HG03280 (cell line): ENCODE data around the gene PLXNA1.

ENCODE experiments used
- ATAC-seq: cut with Tn5 transposase; IDR thresholded peaks from one replicate; pipeline ENCODE4 v1.9.1; 2021; ENCODE audit warnings: mild to moderate bottlenecking, moderate library complexity; ENCODE audit not compliant: unreplicated experiment

Gene PLXNA1

DNA sequence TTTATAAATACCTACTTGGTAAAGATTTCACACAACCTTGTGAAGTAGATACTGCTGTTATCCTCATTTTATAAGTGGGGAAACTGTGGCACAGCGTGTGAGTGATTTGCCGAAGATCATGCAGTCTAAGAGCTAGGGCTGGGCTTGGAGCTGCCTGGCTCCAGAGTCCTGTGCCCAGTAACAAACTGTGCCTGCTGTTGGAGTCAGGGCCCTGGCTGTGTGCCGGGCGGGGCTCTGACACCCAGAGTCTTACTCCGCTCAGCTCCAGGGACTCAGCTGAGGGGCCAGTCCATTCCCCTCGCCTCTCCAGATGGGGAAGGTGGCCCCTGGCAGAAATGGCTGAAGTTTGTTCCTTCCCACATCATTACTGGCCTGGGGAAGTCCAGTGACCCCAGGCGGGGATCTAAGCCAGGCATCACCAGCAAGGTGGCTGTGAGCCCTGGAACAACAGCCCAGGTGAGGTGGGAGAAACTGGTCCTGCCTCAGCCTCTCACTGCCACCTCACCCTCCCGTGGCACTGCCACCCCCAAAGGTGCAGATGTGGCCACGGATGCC, 17.3 kb upstream of the PLXNA1 start:
- no peak for ATAC-seq

DNA sequence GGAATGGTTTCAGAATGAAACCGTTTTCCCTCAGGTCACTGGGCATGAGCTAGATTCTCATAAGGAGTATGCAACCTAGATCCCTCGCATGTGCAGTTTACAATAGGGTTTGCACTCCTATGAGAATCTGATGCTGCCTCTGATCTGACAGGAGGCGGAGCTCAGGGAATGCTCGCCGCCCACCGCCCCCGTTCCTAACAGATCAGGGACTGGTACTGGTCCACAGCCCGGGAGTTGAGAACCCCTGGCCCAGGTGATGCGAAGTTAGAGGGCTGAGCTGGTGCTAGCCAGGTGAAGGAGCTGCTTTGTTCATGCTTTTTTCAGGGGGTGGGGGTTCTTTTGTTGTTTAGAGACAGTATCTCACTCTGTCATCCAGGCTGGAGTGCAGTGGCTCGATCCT, 15.5 kb upstream of the PLXNA1 start:
- ATAC-seq, result no peak

DNA sequence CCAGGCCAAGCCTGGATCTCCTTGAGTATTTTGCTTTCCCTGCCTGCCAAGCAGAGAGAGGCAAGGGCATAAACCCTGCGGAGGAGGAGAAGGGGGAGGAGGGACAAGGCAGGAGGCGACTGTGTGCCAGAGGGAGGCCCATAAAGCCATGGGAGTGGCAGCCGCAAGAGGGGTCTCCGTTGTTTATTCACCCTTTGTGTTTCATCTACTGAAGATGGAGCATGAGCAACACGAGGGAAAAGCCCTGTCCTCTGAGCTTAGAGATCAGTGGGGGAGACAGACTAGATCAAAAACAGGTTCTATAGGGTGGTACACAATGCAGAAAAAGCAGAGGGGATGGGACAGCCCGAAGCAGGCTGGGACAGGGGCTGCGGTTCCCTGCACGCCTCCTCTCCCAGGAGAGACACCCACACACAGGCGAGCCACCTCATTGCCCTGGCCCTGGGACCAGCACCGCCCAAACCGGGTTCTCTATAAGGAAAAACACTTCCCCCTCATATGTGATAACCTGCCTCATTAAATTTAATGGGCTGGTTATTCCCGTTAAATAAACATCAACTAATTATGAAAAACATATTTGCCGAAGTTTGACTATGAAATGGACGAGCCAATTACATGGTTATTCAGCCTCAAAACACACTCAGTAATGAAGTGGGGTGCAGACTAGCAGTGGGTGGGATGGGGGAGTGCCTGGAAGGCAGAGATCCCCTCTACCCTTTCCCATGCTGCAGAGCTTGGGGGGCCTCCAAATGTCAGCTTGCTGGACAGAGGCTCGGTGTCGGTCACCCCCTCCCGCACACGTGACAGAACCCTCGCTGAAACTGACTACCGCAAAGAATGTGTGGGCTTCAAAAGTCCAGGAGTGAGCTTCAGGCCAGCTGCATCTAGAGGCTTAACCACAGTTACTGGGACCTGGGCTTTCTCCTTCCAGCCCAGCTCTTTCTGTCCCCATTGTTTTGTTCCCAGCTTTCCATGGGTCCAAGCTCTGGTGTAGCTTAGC, 14.2 kb upstream of the PLXNA1 start:
- ATAC-seq, result no peak

DNA sequence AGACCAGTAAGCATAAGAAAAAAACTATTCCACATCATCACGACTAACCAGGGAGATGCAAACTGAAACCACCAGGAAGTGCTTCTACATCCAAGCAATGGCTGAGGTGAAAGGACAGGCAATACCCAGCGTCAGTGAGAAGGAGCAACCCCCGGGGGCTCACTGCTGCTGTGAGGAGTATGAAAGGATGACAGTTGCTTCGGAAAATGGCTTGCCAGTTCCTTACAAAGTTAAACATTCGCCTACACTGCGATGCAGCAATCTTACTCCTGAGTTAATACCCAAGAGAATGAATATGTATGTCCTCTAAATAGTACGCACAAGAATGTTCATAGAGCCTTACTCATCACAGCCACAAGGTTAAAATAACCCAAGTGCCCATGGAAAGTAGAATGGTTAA, 13.3 kb upstream of the PLXNA1 start:
- ATAC-seq, result no peak

DNA sequence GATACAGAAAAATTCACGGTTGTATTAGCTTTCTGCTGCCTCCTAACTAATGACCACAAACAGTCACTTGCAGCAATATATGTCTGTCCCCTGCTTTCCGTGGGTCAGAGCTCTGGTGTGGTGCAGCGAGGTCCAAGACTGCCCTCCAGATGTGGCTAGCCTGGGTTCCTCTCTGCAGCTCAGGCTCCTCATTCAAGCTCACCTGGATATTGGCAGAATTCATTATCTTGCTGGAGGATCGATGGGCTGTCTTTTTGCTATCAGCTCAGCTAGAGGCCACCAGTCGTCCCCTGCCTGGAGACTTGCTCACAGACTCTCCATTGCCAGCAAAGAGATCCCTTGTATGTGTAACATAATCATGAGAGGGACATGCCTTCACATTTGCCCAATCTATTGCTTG, 12.8 kb upstream of the PLXNA1 start:
- no peak for ATAC-seq

DNA sequence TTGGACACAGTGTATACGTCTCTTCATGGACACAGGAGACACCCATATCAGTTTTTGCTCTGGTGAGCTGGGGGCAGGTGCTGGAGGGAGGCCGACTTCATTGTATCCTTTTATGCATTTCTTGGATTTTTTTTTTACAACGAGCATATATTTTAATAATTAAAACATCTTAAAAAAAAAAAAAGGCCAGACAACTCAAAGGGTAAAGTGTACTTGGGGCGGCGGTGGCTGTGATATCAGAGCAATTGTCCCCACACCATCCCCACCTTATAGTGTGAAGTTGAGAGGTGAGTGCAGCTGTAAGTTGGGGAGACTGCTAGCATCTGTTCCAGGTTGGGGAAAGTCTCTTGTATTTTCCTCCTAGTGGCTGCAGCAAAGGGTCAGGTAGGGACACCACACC, 12.0 kb upstream of the PLXNA1 start:
- ATAC-seq, result no peak

DNA sequence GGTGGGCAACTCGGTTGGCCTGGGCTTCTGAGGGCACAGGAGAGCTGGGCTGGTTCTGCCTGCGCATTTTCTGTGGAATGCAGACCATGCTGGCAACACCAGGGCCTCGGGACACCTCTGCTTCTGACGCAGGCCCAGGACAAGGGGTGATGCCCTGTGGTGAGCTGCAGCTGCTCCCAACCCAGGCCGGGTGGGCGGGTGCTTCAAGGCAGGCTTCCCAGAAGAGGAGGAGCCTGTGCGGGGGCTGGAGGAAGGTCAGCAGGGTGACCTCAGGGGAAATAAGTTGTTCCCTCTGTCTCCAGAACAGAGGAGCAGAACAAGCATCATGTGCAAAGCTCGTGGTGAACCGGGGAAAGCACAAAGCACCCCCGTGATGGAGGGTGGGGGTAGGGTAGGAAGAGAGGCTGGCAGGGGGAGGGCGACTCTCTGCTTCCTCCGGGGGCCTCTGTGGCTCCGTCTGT, 11.0 kb upstream of the PLXNA1 start:
- no peak for ATAC-seq

DNA sequence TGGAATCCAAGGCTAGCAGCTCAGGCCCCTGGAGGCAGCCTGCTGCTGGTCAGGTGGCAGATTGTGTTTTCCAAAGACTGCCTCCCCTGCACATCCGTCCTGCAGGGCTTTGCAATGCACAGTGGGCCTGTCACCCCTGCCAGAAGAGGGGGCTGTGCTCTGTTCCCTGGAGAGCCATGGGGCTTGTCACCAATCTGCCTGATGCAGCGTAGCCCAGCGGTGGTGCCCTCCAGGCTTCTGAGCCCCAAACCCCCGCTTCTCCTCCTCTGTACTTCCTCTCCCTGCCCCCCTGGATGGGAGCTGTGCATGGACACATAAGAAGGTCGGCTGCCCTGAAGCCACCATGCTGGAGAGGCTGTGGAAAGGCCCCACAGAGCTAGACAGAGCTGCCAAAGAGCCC, 10.0 kb upstream of the PLXNA1 start:
- no peak for ATAC-seq

DNA sequence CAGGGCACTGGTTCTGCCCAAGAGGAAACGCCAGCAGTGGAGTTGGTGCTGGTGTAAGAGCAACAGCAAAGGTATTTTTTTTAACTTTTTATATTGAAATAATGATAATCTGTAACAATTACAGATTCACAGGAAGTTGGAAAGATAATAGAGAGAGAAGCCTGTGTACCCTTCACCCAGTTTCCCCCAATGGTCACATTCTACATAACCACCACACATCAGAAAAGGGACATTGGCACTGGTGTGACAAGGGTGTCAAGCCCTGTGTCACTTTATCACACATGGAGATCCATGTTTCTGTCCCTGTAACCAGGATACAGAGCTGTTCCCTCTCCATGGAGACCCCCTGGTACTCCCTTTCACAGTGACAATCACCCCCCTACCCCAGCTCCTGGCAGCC, 9.1 kb upstream of the PLXNA1 start:
- no peak for ATAC-seq

DNA sequence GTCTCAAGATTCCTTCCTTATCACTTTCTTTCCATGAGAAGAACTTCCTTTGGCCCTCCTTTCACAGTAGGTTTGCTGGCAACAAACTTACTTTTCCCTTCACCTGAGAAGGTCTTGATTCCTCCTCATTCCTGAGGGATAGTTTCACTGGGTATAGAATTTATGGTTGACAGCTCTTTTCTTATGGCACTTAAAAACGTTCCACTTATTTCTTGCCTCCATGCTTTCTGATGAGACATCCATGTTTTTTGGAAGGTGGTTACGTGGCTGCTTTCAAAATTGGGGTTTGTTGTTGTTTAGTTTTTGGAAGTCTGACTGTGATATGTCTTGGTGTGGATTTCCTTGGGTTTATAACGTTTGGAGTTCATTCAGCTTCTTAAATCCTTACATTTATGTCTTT, 8.2 kb upstream of the PLXNA1 start:
- no peak for ATAC-seq

DNA sequence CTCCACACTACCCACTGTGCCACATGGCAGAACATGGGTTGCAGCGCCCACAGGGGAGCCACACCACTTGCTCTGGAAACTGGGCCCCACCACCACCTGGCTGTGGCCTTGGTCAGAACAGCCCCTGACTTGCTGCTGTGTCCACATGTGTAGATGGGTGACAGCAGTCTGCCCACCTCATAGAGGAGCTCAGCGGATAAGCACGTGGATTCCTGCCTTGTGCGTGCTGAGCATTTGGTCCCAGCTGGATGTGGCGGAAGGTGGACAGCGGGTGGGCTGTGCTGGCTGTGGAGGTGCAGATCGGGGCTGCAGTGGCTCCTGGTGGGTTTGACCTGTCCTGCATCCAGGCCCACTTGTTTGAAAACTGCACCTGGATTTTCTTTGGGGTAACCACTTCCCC, 6.0 kb upstream of the PLXNA1 start:
- no peak for ATAC-seq

DNA sequence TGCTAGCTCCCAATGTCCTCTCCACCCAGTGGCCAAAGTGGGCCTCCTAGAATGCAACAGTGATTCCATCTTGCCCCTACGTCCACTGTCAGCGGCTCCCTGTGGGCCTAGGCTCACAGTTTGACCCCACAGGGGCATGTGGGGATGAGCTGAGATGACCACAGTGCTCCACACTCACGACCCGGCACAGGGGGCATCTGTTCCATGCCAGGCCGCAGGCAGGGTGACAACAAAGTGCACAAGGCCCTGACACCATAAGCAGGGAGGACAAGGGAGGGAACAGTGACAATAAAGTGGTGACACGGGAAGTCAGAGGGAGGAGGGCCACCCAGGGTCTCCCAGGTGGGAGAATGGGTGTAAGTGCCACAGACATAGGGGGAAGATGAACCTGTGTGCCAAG, 5.1 kb upstream of the PLXNA1 start:
- no peak for ATAC-seq

DNA sequence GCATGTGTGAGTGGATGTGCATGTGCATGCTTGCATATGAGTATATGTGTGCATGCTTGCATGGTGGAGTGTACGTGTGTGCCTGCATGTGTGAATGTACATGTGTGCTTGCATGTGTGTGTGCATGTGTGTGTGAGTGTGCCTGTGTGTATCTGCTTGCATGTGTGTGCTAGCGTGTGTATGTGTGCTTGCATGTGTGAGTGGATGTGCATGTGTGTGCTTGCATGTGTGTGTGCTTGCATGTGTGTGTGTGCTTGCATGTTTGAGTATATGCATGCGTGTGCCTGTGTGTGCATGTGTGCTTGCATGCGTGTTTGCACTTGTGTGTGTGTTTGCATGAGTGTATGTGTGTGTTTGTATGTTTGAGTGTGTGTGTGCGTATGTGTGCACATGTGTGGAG, 4.6 kb upstream of the PLXNA1 start:
- ATAC-seq, result no peak

DNA sequence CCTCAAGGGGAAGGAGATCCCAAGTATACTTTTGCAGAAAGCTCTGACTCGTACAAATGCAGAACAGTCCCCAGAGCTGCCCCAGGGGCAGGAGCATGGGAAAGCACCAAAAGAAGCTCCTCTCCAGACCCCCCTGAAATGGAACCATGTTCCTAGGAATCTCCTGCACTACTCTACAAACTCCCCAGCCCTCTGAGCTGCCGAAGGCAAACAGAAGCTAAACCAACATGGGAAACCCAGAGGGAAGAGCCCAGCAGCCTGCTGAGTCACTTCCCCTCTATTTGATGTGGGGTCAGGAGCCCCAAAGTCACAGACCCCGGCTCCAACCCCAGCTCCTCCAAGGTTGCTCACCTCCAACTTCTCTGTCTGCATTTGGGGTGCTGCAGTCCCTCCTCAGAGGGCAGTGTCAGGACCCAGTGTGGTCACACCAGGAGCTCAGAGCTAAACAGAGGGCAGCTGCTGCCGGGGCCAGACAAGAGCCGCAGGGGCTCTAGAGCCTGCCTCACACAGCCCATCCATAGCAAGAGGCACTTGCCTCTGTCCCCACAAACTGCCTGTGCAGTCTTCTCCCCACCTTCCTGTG, 3.8 kb upstream of the PLXNA1 start:
- no peak for ATAC-seq

DNA sequence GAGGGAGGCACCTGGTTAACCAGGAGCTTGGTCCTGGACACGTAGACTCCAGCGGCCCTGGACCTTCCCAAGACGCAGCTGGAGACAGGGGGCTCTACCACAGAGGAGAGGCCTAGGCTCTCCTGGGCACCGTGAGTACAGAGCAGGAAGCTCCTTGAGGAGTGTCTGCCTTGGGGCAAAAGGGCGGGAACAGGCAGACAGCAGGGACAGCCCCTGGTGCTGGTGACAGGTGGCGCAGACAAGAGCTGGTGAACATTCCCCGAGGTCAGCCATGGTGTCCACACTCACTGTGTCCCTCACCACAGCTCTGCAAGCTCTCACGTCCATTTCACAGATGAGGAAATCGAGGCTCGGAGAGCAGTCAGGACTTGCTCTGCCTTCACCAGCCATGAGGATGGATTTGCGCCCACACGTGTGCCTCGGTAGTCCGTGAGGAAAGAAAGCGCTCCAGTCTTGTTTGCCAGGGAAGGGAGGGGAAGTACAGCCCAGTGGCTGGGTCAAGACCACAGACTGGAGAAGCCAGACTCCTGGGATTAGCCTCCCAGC, 2.6 kb upstream of the PLXNA1 start:
- no peak for ATAC-seq

DNA sequence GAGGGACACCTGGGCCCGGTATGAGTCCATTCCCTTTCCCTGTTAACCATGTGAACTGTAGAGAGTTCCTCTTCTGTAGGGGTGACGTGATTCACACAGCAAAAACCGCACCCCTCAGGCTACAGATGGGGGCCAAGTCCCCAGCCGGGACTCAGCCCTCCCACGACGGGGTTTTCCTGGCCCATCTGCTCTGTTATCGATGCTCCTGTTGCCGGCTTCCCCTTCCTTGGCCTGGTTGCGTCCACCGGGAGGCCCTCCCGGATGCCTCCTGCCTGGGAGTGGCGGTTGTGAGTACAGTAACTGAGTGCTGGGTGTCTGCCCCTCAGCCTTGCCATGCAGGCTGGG, 817 bp upstream of the PLXNA1 start:
- peak; percentile 15 for ATAC-seq

DNA sequence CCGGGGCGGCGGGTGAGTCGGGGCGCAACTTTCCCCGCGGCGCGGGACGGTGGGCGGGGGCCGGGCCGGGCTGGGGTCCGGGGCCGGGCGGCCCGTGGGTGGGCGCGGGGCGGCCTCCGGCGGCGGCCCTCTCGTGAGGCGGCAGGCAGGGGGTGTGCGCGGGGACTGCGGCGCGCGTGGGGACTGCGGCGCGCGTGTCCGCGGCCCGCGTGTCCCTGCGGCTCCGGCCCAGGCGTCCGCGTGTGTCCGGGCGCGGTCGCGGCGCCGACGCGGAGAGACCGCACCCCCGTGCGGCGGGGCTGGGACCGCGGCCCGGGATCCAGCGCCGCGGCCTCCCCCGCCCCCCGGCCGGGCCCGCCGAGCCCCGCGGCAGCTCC, 349 bp downstream of the PLXNA1 start:
- ATAC-seq, result no peak

DNA sequence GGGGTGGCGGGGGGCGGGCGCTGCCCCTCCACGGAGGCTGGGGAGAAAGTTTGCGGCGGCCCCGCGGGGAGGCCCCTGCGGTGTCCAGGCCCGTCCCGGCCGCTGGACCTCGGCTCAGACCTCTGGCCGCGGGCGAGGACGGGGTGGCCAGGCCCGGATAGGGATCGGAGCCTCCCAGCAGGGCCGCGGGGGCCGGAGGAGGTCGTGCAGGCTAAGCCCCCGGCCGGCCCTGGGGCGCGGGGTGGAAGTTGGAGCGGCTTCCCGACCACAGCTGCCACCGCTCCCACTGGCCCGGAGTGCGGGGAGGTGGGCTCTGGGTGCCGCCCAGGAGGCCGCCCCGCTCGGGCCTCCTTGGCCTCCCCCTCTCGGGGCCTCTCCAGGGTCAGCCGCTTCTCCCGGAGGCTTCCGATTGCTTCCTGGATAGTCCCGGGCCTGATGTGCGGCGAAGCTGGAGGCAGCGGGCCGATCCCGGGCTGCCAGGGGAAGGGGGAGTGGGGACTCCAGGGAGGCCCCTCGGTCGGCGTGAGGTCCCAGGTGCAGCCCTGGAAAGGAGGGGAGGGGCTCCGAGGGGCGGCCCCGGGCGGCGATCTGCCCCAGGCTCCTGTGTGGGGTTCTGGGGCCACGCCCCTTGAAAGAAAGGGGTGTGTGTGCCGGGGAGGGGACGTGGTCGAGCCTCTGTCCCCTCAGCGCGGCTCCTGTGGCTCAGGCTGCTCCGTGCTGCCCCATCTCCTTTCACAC, 907 bp downstream of the PLXNA1 start:
- no peak for ATAC-seq

DNA sequence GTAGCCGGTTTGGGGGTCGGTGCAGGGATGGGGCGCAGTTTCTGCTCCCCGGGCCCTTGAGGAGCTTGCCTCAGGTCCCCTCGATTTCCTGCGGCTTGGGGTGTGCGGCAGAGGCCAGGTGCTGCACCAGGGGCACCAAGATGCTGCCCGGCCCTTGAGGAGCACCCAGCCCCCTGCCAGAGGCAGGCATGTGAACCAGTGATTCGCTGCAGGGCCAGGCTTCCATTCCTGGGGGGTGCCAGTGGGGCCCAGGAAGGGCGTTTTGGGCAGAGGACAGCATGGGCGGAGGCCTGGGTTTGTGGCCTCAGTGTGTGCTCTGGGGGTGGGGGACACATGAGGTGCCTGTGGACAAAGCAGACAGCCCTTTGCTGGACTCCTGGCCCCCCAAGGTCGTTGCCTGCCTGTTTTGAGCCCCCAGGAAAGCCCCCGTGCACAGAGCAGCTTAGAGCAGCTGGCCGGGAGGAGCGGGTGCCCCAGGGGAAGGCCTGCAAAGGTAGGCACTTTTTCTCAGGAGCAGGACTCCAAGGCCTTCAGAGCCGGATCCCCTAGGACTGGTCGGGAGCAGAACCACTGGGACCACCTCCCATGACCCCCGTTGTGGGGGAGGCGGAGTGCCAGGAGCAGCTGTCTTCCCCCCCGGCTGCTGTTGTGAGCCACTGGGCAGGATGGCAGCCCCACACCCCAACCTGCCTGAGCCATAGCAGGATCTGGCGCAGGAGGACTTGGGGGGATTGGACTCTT, 1.6 kb downstream of the PLXNA1 start:
- ATAC-seq, result no peak

DNA sequence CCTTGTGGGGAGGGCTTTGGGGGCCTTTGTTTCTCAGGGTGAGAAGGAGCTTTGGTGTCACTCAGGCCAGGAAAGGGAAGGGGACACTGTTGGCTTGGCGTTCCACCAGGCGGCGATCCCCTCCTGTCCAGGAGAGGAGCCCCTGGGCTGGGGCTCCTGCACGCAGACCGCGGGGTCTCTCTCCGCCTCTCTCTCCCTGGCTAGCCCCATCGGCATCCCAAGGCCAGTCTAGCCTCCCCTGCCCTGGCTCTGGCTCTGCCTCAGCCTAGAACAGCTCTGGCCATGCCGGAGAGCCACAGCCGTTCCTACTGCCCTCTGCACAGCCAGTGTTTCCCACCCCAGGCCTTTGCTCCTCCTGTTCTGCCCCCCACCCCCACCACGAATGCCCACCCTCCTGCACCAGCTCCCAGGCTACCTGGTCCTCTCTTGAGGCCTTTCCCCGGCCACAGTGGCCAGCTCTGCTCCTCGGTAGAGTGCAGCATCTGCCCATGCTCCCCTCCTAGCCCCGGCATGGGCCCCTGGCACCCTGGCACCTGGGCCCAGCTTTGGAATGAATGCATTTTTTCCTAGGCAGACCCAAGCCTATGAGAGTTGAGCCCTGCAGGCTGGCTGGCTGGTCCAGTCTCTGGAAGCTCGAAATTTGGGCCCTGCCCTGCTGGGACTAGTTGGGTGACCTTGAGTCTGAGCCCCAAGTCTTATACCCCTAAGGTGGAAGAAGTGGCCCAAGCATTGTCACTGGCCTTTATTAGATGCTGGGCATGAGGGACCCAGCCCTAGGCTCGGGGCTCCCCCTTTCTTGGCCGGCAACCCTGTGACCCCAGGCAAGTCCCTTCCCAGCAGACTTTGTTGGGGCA, 2.4 kb downstream of the PLXNA1 start:
- ATAC-seq, result no peak
